Endometrial microvascular endothelial cells (primary cell): ENCODE results near the gene C1orf105. TPM values are rescaled to one million over a fixed set of nuclear protein-coding genes. Genes with fewer than 3 reads are reported as not detected.
"Not testable (repeated sequence)": the region's sequence is repeated elsewhere in the genome, so short reads cannot be mapped to it uniquely, and the experiment has no call there.

Experiments
- in situ Hi-C: cut with HindIII; loops from 2 replicates; pipeline ENCODE4 v1.10.0; 2017; ENCODE audit warnings: low sequenced_read_pairs, low pct_unique_long_range_greater_than_20kb; ENCODE audit errors: inconsistent ontology term
- total RNA-seq: library from RNA; depleted of rRNA; stranded (reverse); fragments of >200 nt; gene quantifications from one replicate; pipeline ENCODE4 v1.2.3, GENCODE V29; 2015; ENCODE audit errors: inconsistent ontology term

C1orf105 gene
- total RNA-seq, 1 donor from 2014 or later: not detected

DNA sequence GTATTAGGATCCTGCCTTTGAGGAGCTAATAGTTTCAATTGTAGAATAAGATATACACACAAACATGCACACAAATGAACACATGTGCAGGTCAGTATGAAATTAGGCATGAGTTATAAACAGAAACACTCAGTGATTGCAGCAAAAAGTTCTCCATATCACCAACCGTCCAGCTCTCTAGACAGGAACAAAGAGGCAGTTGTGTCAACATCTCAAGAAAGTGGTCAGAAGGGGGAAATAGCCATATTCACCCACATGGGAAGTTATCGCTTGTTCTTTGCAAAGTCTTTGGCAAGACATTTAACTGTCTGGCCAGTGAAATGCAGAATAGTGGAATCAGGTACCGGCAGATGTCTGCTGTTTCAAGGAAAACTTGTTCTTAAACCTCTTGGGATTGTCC is 52.8 kb downstream of the C1orf105 start:
- in situ Hi-C loops: no loop called here

DNA sequence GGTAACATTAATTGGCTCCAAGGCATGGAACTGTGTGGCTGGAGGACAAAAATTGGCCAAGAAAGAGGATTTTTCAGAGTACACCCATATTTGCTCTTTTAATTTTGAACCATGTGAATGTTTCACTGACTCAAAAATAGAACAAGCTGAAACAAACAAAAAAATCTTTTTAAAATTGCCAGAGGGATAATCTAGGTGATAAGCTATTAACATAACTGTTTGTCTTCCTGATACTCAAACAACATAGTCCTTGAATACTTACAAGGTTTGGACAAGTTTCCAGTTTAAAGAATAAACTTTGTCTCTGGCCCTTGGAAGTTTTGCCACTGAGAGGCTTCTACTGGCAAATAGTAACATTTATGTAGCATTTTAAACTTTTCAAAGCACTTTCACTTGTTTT is 53.4 kb downstream of the C1orf105 start:
- in situ Hi-C loops: no loop called here

DNA sequence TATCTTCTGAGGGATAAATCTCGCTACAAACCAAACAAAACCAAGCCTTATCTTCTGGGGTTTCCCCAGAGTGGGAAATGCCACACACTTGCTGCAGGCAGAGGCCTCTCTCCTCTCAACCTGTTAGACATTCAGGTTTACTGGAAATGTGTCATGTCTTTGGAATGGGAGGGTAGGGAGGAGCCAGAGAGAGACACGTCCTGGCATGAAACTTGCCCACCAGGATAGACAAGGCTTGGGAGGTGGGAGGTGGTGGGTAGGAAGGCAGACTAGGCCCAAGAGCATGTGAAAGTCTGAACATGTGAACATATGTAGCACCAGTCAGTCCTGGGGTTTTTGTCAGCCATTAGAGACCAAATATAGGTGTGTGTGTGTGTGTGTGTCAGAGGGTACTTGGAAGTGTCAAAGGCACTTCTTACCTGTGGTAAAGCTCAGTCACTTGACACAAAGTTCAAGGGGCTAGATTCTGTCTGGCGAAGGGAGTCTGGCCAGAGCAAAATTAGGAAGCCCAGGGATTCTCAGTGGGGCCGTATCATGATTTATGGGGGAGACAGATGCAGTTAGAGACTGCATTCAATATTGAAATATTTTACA is 55.8 kb downstream of the C1orf105 start:
- in situ Hi-C loops: no loop called here

DNA sequence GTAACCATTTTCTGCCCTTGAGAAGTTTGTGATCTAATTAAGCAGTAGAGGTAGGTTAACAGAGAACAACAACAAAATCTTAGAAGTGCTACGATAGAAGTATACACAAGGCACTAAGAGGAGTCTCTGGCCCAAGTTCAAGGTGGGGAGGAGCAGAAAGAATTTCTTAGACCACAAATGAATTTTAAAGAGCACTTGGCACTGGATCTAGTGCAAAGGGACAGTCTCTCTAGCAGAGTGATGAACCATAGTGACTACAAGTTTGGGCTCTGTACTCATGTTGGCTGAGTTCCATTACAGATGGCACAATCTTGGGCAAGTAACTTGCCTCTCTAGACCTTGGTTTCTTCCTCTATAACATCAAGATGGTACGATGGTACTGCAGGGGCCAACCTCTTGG is 56.7 kb downstream of the C1orf105 start:
- in situ Hi-C loops: no loop called here

DNA sequence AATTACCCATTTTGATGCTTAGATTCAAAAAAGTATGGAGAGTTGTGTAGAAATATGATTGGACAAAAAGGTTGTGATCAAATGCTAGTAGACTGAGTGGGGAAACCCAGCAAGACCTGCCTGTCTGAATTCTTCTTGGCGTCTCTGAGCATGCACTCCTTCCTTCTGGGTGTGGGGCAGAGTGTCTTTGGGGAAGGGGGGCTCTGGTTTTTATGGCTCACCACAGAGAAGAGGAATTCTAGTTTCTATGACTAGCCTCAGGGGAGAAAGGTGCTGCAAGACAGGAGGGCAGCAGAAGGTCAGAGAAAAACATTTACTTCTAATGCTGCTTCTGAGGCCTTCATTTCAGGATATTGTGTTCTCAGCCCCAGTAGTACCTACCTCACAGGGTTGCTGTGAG is 57.3 kb downstream of the C1orf105 start:
- in situ Hi-C loops: no loop called here

DNA sequence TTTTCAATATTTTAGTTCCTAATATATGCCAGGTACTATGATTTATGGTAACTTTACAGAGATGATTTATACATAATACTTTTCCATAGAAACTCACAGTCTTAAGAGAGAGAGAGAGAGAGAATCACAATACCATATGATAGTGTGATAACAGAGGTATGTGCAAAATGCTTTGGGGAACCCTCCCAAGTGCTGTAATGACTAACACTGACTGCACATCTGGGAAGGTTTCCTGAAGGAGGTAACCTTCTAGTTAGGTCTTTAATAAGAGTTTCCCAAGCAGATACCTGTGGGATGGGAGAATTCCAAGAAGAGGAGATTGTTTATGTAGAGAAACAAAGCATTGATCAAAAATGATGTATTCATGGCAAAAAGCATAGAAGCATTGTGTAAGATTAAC is 58.0 kb downstream of the C1orf105 start:
- in situ Hi-C loops: no loop called here

DNA sequence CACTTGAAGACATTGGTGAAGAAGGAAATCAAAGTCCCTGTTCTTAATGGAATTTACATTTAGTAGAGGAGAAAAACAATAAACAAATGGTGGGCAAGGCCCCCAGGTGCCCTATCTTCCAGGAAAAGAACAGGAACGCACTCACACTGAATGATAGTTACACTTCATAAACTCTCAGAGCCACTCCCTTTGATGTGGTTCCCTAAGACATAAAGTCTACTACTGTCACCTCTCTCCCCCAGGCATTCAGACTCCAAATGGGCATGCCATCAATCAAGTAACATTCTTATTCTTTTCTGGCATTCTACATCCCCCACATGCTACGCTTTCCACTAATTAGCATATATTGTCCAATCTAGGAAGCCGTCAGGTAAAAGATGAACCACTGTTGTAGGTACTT is 59.9 kb downstream of the C1orf105 start:
- in situ Hi-C loops: no loop called here

DNA sequence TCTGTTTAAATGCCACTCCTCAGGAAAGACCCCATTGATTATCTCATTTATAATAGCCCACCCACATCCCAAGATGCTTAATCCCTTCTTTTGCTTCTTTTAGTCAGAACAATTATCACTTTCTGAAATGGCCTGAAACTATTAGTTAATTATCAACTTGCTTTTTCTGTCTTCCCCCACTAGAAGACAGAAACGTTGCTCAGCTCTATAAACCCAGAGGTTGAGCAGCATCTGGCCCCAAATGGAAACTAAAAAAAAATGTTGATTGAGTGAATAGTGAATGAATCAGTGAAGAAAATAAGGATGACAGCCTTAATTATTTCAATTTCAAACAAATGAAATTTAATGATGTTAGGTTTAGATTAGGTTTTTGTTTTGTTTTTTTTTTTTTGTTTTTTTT is 61.6 kb downstream of the C1orf105 start:
- in situ Hi-C loops: no loop called here

DNA sequence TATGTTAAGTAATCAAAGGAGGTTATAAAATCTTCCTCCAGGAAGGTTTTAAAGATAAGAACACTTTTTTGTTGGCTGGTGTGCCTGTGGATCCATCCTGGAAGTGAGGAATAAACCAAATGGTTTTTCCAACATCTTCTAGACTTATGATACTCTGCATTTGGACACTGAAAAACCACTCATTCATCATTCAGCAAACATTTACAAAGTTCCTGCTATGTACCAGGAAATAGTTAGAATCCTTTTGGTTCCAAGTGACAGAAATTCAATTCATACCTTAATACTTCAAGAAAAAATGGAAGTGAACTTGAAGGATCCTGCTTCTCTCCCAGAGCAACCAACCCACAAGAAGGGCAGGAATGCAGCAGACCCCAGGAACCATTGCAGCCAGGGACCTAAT is 63.0 kb downstream of the C1orf105 start:
- in situ Hi-C loops: no loop called here

DNA sequence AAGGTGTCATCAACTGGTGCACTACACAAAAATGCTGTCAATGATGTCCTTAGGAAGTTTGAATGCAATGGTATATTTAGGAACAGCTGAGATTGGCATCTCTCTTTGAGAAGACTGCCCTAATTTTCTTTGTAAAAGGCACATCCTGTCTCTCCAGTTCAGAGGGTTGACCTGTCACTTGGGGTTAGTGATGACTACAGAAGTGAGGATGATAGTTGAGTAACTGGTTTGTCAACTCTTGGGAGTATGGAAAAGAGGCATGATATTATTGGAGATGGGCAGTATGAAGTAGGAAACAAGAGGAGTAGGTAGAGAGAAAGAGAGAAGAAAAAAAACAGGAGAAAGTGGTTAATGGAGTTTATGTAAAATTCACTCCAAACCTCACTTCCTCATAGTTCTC is 63.8 kb downstream of the C1orf105 start:
- in situ Hi-C loops: no loop called here

DNA sequence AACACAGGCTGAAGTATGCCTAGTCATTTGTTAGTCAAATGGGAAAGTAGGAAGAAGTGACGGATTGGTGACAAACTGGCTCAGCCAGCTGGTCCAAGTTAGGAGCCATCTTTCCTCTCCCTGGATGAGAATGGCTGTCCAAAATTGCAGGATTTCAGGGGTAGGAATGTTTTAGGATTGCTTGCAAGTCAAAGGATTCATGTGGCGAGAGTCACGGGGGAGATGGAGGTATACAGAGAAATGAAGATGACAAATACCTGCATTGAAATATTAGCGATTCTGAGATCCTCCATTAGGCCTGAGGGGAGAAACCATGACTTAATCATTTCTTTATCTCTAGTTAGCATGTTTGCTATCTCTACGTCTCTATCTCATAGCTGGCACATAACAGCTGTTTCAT is 65.1 kb downstream of the C1orf105 start:
- in situ Hi-C loops: no loop called here

DNA sequence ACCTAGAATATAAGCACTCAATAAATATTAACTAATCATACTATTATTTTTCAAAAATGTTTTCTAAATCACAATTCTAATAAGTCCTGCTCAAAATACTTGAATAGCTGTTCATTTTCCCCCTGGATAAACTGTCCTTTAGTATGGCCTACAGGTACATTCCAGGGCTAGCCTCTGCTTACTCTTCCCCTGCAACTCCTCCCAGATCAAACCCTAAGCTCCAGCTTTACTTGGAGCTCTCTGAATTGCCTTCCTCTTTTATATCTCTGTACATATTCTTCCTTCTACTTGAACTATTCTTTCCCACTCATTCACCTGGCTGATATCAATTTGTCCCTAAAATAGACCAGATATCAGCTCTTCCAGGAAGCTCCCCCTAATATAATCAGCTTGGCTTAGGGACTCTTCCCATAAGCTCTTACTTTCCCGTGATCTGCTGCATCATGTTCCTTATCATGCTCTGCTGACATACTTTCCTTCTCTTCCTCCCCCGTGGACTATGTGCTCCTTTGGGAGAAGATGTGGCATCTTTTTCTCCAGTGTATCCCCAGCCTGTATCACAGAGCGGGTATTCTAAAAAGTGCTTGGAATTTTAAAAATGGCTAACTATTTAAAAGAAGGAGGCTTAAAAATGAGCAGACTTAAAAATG is 66.4 kb downstream of the C1orf105 start:
- in situ Hi-C loops: no loop called here

DNA sequence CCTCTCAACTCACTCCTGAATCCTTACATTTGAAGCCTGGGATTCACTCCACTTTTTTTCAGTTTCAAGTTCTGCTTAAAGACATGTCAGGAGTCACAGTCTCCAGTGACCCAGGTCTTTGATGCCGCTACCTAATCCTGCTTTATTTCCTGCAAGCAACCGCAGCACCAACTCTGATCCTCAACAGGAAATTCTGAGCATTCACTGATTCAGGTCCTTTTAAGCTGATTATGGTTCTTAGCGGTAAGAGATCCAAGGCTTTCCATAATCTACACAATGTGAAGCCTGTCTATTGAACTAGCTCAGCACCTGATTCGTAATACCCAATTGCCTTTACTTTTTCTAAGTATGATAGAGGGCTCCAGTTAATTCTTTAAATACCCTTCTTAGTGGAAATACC is 67.1 kb downstream of the C1orf105 start:
- in situ Hi-C loops: no loop called here

DNA sequence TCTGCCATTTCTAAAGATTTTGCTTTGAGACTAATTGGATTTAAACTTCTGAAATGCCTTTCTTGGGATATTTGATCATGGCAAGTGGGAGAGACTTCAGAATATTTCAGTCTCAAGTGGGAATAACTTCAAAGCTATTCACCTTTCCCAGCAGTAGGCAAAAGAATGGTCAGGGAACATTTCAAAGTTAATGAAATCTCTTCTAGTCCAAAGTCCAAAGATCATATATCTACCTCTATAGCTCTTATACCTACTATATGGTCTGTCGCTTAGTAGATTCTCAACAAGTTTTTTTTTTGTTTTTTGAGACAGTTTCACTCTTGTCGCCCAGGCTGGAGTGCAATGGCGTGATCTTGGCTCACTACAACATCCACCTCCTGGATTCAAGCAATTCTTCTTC is 67.9 kb downstream of the C1orf105 start:
- in situ Hi-C loops: no loop called here

DNA sequence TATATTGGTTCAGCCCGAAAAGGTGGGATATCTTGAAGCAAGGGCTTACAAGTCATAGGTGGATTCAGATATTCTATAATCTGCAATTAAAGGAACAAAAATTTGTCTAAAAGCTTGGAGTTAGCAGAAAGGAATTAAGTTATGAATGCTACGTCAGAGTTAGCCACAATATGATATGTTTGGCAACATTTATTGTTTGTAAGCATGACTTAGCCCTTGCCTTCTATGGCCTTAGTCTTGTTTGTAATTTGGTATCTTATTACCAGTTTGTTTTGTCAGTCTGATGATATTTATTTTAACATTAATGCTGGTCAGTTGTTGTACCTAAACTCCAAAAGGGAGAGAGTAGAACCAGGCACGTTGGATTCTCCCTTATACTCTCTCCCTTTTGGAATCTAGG is 69.4 kb downstream of the C1orf105 start:
- in situ Hi-C loops: no loop called here

DNA sequence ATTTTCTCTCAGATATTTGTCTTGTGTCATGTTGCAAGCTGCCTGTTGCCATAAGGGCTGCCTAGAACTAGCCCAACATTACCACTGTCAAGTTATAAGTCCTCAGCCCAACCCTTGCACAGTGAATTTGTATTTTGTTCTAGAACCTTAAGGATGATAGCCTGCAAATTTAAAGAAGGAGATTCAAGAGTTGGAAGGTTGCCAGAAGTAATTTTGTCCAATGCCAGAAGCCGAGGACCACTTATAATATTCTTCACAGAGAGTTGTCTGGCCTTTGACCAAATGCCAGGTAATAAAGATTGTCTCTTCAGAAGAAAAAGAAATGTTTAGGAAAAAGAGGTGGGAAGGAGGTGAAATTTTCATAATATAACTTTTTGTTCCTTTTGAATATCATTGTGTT is 71.9 kb downstream of the C1orf105 start:
- in situ Hi-C loops: no loop called here

DNA sequence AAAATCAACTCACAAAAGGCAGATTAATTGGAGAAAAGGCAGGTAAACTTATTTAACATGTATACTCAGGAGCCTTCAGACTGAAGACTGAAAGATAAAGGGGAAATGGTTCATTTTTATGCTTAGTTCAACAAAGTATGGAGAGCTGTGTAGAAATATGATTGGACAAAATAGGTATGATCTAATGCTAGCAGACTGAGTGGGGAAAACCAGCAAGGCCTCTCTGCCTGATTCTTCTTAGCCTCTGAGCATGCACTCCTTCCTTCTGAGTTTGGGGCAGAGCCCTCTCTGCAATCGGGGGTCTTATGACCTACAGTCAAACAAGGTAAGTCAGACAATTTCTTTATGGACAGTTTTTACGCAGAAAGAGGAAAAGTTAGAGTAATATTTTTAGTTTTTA is 73.7 kb downstream of the C1orf105 start:
- in situ Hi-C loops: no loop called here

DNA sequence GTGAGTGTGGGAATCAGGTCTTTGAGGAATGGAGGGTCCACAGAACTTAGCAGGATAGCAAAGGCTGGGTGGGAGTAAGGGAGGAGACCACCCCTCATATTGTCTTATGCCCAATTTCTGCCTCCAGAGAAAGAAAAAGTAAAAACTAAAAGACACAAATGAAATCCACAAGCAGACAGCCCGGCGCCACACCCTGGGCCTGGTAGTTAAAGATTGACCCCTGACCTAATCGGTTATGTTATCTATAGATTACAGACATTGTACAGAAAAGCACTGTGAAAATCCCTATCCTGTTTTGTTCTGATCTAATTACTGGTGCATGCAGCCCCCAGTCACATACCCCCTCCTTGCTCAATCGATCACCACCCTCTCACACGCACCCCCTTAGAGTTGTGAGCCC is 75.6 kb downstream of the C1orf105 start:
- in situ Hi-C loops: not testable (repeated sequence)

DNA sequence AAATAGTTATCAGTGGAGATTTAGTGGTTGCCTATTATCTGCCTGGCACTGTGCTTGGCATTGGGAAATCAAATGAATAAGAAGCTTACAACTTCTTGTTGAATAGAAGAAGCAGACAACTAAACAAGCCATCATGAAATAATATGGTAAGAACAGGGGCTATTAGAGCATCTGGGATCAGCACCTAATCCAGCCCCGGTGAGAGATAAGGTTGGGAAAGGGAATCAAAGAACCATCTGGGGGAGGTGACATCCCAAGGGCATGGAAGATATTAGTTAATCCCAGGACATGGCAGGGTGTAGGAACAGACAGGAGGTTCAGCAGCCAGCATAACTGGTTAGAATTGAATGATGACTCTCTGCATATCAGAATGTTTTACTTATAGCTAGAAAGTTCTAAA is 76.2 kb downstream of the C1orf105 start:
- in situ Hi-C loops: no loop called here

DNA sequence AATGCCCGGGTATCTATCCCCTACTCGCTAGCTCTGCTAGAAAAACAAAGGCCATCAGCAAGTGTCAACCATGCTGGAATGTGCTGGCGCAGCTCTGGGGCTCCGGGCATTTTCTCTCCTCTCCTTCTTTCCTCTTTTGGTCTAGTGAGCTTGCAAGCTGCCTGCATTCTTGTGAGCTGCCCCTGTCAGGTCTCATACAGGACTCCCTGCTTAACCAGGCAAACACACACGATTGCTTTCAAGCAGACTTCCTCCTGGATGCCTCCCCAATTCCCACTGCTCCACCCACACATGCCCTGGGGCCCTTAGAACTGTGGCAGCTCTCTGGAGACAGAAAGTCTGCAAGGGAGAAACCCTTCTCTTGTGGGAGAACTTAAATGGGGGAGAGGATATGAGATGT is 76.7 kb downstream of the C1orf105 start:
- in situ Hi-C loops: no loop called here

DNA sequence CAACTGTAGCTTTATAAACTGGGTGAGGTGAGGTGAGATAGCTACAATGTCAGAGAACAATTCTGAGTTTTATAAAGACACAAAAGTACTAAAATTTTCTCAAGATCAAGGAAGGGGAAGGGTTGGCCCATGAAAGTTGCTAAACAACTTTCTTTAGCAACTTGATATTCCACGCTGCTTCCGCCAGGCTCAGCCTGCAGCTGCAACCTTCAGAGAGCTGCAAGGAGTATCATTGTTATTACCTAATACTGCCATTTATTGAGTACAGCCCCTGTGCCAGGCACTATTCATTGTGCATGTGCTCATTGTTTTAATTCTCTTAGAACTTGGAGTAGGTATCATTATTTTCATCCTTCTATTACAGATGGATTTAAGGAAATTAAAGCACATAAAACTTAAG is 78.4 kb downstream of the C1orf105 start:
- in situ Hi-C loops: no loop called here
